IgD-negative memory B cell (primary cell): Measurements from ENCODE around the gene ARRB1. TPM values are rescaled to one million over a fixed set of nuclear protein-coding genes. Genes with fewer than 3 reads are reported as not detected.

Source experiments
- H3K27ac Mint-ChIP-seq, 3 donors: one replicate each; pipeline ENCODE4 v1.8.0; 2020 to 2022; ENCODE audit warnings: mild to moderate bottlenecking in 3 of 3, mixed read lengths in 3 of 3, moderate library complexity in 1 of 3
- H3K27me3 Mint-ChIP-seq: one replicate; pipeline ENCODE4 v1.8.0; 2021; ENCODE audit warnings: mixed read lengths
- H3K36me3 Mint-ChIP-seq: one replicate; pipeline ENCODE4 v1.8.0; 2020; ENCODE audit warnings: mild to moderate bottlenecking, mixed read lengths
- H3K4me1 Mint-ChIP-seq, 3 donors: one replicate each; pipeline ENCODE4 v1.8.0; 2020 to 2022; ENCODE audit warnings: mixed read lengths in 3 of 3, mild to moderate bottlenecking in 1 of 3
- H3K4me3 Mint-ChIP-seq, 4 donors: one replicate each; pipeline ENCODE4 v1.8.0; 2020 to 2022; ENCODE audit warnings: mild to moderate bottlenecking in 4 of 4, mixed read lengths in 4 of 4, moderate library complexity in 3 of 4
- H3K9me3 Mint-ChIP-seq, 3 donors: one replicate each; pipeline ENCODE4 v1.8.0; 2020 to 2021; ENCODE audit warnings: mixed read lengths in 3 of 3, mild to moderate bottlenecking in 1 of 3
- polyA plus RNA-seq: library from polyadenylated mRNA; unstranded; fragments of 300-500 nt; fragmentation: Illumina TruSeq; gene quantifications from one replicate; pipeline ENCODE4 v1.2.3, GENCODE V29; 2021

Gene ARRB1
- polyA plus RNA-seq, 1 donor from 2014 or later: 3.0 TPM

- Mint-ChIP-seq H3K9me3 (no peaks in the 10 kb centered on the region), H3K4me3 (no peak overlapping the region), H3K4me1 (no peaks in the 10 kb centered on the region)
Measured at GRCh38 chr11:75291741-75292140, 59.7 kb downstream of the ARRB1 start.

GRCh38 chr11:75289919-75290318 lies 61.5 kb downstream of the ARRB1 start:
- H3K4me3 Mint-ChIP-seq: no peak overlapping the region
- peaks cover 22% of the 10 kb centered on the region for H3K27me3 Mint-ChIP-seq
- no peak overlapping the region for H3K27ac Mint-ChIP-seq
- H3K9me3 Mint-ChIP-seq: no peaks in the 10 kb centered on the region
- no peaks in the 10 kb centered on the region for H3K4me1 Mint-ChIP-seq
- H3K36me3 Mint-ChIP-seq: peaks cover 3% of the 10 kb centered on the region

More at GRCh38 chr11:75291741-75292140, 59.7 kb downstream of the ARRB1 start:
- Mint-ChIP-seq H3K27me3 (peaks cover 22% of the 10 kb centered on the region), H3K36me3 (peaks cover 3% of the 10 kb centered on the region), H3K27ac (no peak overlapping the region)

GRCh38 chr11:75289511-75289760 lies 62.0 kb downstream of the ARRB1 start:
- Mint-ChIP-seq H3K36me3 (peaks cover 3% of the 10 kb centered on the region), H3K27ac (no peak overlapping the region), H3K4me1 (no peaks in the 10 kb centered on the region)

GRCh38 chr11:75287579-75287978 lies 63.9 kb downstream of the ARRB1 start:
- no peak overlapping the region for H3K4me3 Mint-ChIP-seq
- peaks cover 2% of the 10 kb centered on the region for H3K36me3 Mint-ChIP-seq
- no peaks in the 10 kb centered on the region for H3K4me1 Mint-ChIP-seq
- H3K9me3 Mint-ChIP-seq: no peaks in the 10 kb centered on the region
- H3K27ac Mint-ChIP-seq: peak overlapping the region in 1 of 3 donors; percentile 59
- H3K27me3 Mint-ChIP-seq: peaks cover 16% of the 10 kb centered on the region

More at GRCh38 chr11:75289511-75289760, 62.0 kb downstream of the ARRB1 start:
- H3K4me3 Mint-ChIP-seq: no peak overlapping the region
- H3K27me3 Mint-ChIP-seq: peaks cover 22% of the 10 kb centered on the region
- H3K9me3 Mint-ChIP-seq: no peaks in the 10 kb centered on the region

GRCh38 chr11:75286826-75287465 lies 64.5 kb downstream of the ARRB1 start:
- H3K27ac Mint-ChIP-seq: peak overlapping the region in 1 of 3 donors; percentile 55
- no peaks in the 10 kb centered on the region for H3K9me3 Mint-ChIP-seq
- peaks cover 2% of the 10 kb centered on the region for H3K36me3 Mint-ChIP-seq
- H3K27me3 Mint-ChIP-seq: peaks cover 16% of the 10 kb centered on the region
- H3K4me3 Mint-ChIP-seq: no peak overlapping the region
- no peaks in the 10 kb centered on the region for H3K4me1 Mint-ChIP-seq

GRCh38 chr11:75285776-75286360 lies 65.6 kb downstream of the ARRB1 start:
- Mint-ChIP-seq H3K4me3 (no peak overlapping the region), H3K27me3 (peaks cover 16% of the 10 kb centered on the region), H3K36me3 (peaks cover 2% of the 10 kb centered on the region), H3K9me3 (no peaks in the 10 kb centered on the region), H3K4me1 (peaks cover 0 to under 1% (median 0%) of the 10 kb centered on the region in 3 donors), H3K27ac (no peak overlapping the region)

- no peak overlapping the region for H3K4me3 Mint-ChIP-seq
- H3K27me3 Mint-ChIP-seq: peaks cover 3% of the 10 kb centered on the region
- H3K4me1 Mint-ChIP-seq: peaks cover 1 to 4% (median 2%) of the 10 kb centered on the region in 3 donors
- no peaks in the 10 kb centered on the region for H3K9me3 Mint-ChIP-seq
- H3K27ac Mint-ChIP-seq: no peak overlapping the region
- peaks cover 2% of the 10 kb centered on the region for H3K36me3 Mint-ChIP-seq
Measured at GRCh38 chr11:75283391-75283931, 68.0 kb downstream of the ARRB1 start.

GRCh38 chr11:75281469-75282095 lies 69.9 kb downstream of the ARRB1 start:
- Mint-ChIP-seq H3K4me3 (no peak overlapping the region), H3K27me3 (peaks cover 1% of the 10 kb centered on the region), H3K36me3 (peaks cover 2% of the 10 kb centered on the region), H3K27ac (no peak overlapping the region), H3K9me3 (no peaks in the 10 kb centered on the region), H3K4me1 (peaks cover 2 to 7% (median 5%) of the 10 kb centered on the region in 3 donors)

- Mint-ChIP-seq H3K27ac (peak overlapping the region in 1 of 3 donors; percentile 61), H3K36me3 (peaks cover 4% of the 10 kb centered on the region), H3K9me3 (no peaks in the 10 kb centered on the region)
Measured at GRCh38 chr11:75280770-75281468, 70.5 kb downstream of the ARRB1 start.

GRCh38 chr11:75280227-75280701 lies 71.2 kb downstream of the ARRB1 start:
- no peaks in the 10 kb centered on the region for H3K9me3 Mint-ChIP-seq
- H3K27ac Mint-ChIP-seq: no peak overlapping the region
- H3K4me3 Mint-ChIP-seq: no peak overlapping the region
- H3K27me3 Mint-ChIP-seq: peaks cover 1% of the 10 kb centered on the region
- peaks cover 15 to 17% (median 17%) of the 10 kb centered on the region in 3 donors for H3K4me1 Mint-ChIP-seq
- peaks cover 4% of the 10 kb centered on the region for H3K36me3 Mint-ChIP-seq

More at GRCh38 chr11:75280770-75281468, 70.5 kb downstream of the ARRB1 start:
- H3K4me3 Mint-ChIP-seq: no peak overlapping the region
- H3K4me1 Mint-ChIP-seq: peaks cover 8 to 12% (median 11%) of the 10 kb centered on the region in 3 donors
- H3K27me3 Mint-ChIP-seq: peaks cover 1% of the 10 kb centered on the region

GRCh38 chr11:75279273-75279672 lies 72.2 kb downstream of the ARRB1 start:
- no peak overlapping the region for H3K4me3 Mint-ChIP-seq
- H3K27me3 Mint-ChIP-seq: peaks cover 1% of the 10 kb centered on the region
- no peaks in the 10 kb centered on the region for H3K9me3 Mint-ChIP-seq
- peaks cover 4% of the 10 kb centered on the region for H3K36me3 Mint-ChIP-seq
- H3K27ac Mint-ChIP-seq: no peak overlapping the region
- peaks cover 16 to 18% (median 17%) of the 10 kb centered on the region in 3 donors for H3K4me1 Mint-ChIP-seq

GRCh38 chr11:75277991-75278790 lies 73.3 kb downstream of the ARRB1 start:
- Mint-ChIP-seq H3K27ac (no peak overlapping the region), H3K9me3 (no peaks in the 10 kb centered on the region), H3K27me3 (peaks cover 1% of the 10 kb centered on the region), H3K4me1 (peaks cover 16 to 18% (median 17%) of the 10 kb centered on the region in 3 donors), H3K36me3 (peaks cover 4% of the 10 kb centered on the region), H3K4me3 (no peak overlapping the region)

- Mint-ChIP-seq H3K4me1 (peaks cover 16 to 20% (median 17%) of the 10 kb centered on the region in 3 donors), H3K27ac (peak overlapping the region in 1 of 3 donors; percentile 63), H3K4me3 (no peak overlapping the region), H3K27me3 (peaks cover 1% of the 10 kb centered on the region), H3K9me3 (no peaks in the 10 kb centered on the region), H3K36me3 (peaks cover 4% of the 10 kb centered on the region)
Measured at GRCh38 chr11:75277211-75277805, 74.2 kb downstream of the ARRB1 start.

- Mint-ChIP-seq H3K4me1 (peaks cover 16 to 20% (median 17%) of the 10 kb centered on the region in 3 donors), H3K36me3 (peaks cover 4% of the 10 kb centered on the region), H3K9me3 (no peaks in the 10 kb centered on the region), H3K27me3 (peaks cover 1% of the 10 kb centered on the region), H3K27ac (peak overlapping the region in 2 of 3 donors; percentile 87 to 96), H3K4me3 (peak overlapping the region in 2 of 4 donors; percentile 51 to 84)
Measured at GRCh38 chr11:75276686-75277085, 74.8 kb downstream of the ARRB1 start.
